GM18502 (cell line): ENCODE measurements around the gene NELL1.
"Not testable (repeated sequence)": the region's sequence is repeated elsewhere in the genome, so short reads cannot be mapped to it uniquely, and the experiment has no call there.

ENCODE experiments used
- ATAC-seq: cut with Tn5 transposase; IDR thresholded peaks from one replicate; pipeline ENCODE4 v1.9.1; 2021; ENCODE audit warnings: mild to moderate bottlenecking; ENCODE audit not compliant: unreplicated experiment, poor library complexity

Gene NELL1

GRCh38 chr11:21069909-21070308 is 400.5 kb downstream of the NELL1 start:
- ATAC-seq, result no peak

- ATAC-seq, result no peak
These were observed 403.2 kb downstream of the NELL1 start for GRCh38 chr11:21072558-21072957.

- no peak for ATAC-seq
These were observed 413.5 kb downstream of the NELL1 start for GRCh38 chr11:21082853-21083252.

GRCh38 chr11:21088930-21089329 is 419.5 kb downstream of the NELL1 start:
- no peak for ATAC-seq

- ATAC-seq, result no peak
These were observed 435.3 kb downstream of the NELL1 start for GRCh38 chr11:21104641-21105040.

- ATAC-seq, result no peak
These were observed 436.0 kb downstream of the NELL1 start for GRCh38 chr11:21105196-21105917.

- no peak for ATAC-seq
These were observed 440.0 kb downstream of the NELL1 start for GRCh38 chr11:21109341-21109740.

GRCh38 chr11:21110415-21110814 is 441.0 kb downstream of the NELL1 start:
- no peak for ATAC-seq

- ATAC-seq, result no peak
These were observed 444.5 kb downstream of the NELL1 start for GRCh38 chr11:21113876-21114275.

- no peak for ATAC-seq
These were observed 446.6 kb downstream of the NELL1 start for GRCh38 chr11:21116009-21116408.

- ATAC-seq, result no peak
These were observed 450.0 kb downstream of the NELL1 start for GRCh38 chr11:21119411-21119810.

- ATAC-seq, result no peak
These were observed 452.6 kb downstream of the NELL1 start for GRCh38 chr11:21121991-21122390.

- no peak for ATAC-seq
These were observed 453.1 kb downstream of the NELL1 start for GRCh38 chr11:21122523-21122922.

- no peak for ATAC-seq
These were observed 462.8 kb downstream of the NELL1 start for GRCh38 chr11:21132146-21132720.

- ATAC-seq, result no peak
These were observed 463.9 kb downstream of the NELL1 start for GRCh38 chr11:21133244-21133643.

GRCh38 chr11:21133722-21134121 is 464.3 kb downstream of the NELL1 start:
- no peak for ATAC-seq

GRCh38 chr11:21137803-21138202 is 468.4 kb downstream of the NELL1 start:
- ATAC-seq, result no peak

- not testable (repeated sequence) for ATAC-seq
These were observed 472.2 kb downstream of the NELL1 start for GRCh38 chr11:21141557-21141956.

- ATAC-seq, result no peak
These were observed 472.6 kb downstream of the NELL1 start for GRCh38 chr11:21142007-21142406.

- no peak for ATAC-seq
These were observed 475.1 kb downstream of the NELL1 start for GRCh38 chr11:21144531-21144930.

GRCh38 chr11:21148376-21148775 is 479.0 kb downstream of the NELL1 start:
- ATAC-seq, result no peak

GRCh38 chr11:21160140-21160539 is 490.8 kb downstream of the NELL1 start:
- ATAC-seq, result no peak
